Brain microvascular endothelial cell (primary cell): Measurements from ENCODE around the gene COG1.

ENCODE experiments used
- DNase-seq: peaks from one replicate; pipeline ENCODE4 v3.0.0-alpha.2; 2020
- H3K27ac ChIP-seq: fragments of 250-450 bp; sonication (Bioruptor Pico); 2 replicates; pipeline ENCODE4 v1.5.1; 2020; ENCODE audit warnings: mild to moderate bottlenecking, moderate library complexity
- H3K27me3 ChIP-seq: fragments of 250-450 bp; sonication (Bioruptor Pico); replicated peaks from 2 replicates; pipeline ENCODE4 v1.5.1; 2020; ENCODE audit warnings: mild to moderate bottlenecking
- H3K36me3 ChIP-seq: fragments of 250-450 bp; sonication (Bioruptor Pico); replicated peaks from 2 replicates; pipeline ENCODE4 v1.5.1; 2020; ENCODE audit warnings: mild to moderate bottlenecking
- H3K4me3 ChIP-seq: 2 replicates; pipeline ENCODE4 v1.5.1; 2011; ENCODE audit warnings: low read depth, mild to moderate bottlenecking, control low read depth, low read length, moderate library complexity
- CTCF ChIP-seq: IDR thresholded peaks from 2 replicates; pipeline ENCODE4 v1.5.1; 2011; ENCODE audit warnings: low read depth, mild to moderate bottlenecking, moderate library complexity, low read length, control low read depth, inconsistent platforms; ENCODE audit errors: missing control alignments
- in situ Hi-C: cut with HindIII; loops from 2 replicates; pipeline ENCODE4 v1.10.0; 2017; ENCODE audit warnings: low sequenced_read_pairs, low pct_ligation_motif_present

Gene COG1

GRCh38 chr17:73247726-73248125 is 54.9 kb downstream of the COG1 start:
- Histone ChIP-seq H3K4me3 (no peak overlapping the region), H3K27ac (no peak overlapping the region), H3K27me3 (no peaks in the 10 kb centered on the region), H3K36me3 (peaks cover 3% of the 10 kb centered on the region)
- no peak for DNase-seq
- in situ Hi-C loops, result no loop called here
- TF ChIP-seq CTCF, result peak; percentile 30

GRCh38 chr17:73248532-73248931 is 55.7 kb downstream of the COG1 start:
- in situ Hi-C loops, result no loop called here
- no peak for TF ChIP-seq CTCF
- Histone ChIP-seq H3K36me3 (peaks cover 3% of the 10 kb centered on the region), H3K27ac (no peak overlapping the region), H3K4me3 (no peak overlapping the region), H3K27me3 (no peaks in the 10 kb centered on the region)
- DNase-seq, result no peak

- no peak for TF ChIP-seq CTCF
- Histone ChIP-seq H3K36me3 (peaks cover 3% of the 10 kb centered on the region), H3K27me3 (no peaks in the 10 kb centered on the region), H3K4me3 (no peak overlapping the region), H3K27ac (no peak overlapping the region)
- in situ Hi-C loops, result no loop called here
- no peak for DNase-seq
Measured at GRCh38 chr17:73249700-73250099, 56.8 kb downstream of the COG1 start.

- in situ Hi-C loops, result no loop called here
- no peak overlapping the region for H3K4me3 ChIP-seq
- H3K27ac ChIP-seq, result no peak overlapping the region
- no peaks in the 10 kb centered on the region for H3K27me3 ChIP-seq
- DNase-seq, result no peak
- H3K36me3 ChIP-seq, result no peaks in the 10 kb centered on the region
- TF ChIP-seq CTCF, result no peak
Measured at GRCh38 chr17:73250851-73251640, 58.2 kb downstream of the COG1 start.

GRCh38 chr17:73251871-73252270 is 59.0 kb downstream of the COG1 start:
- Histone ChIP-seq H3K4me3 (no peak overlapping the region), H3K27ac (no peak overlapping the region), H3K36me3 (no peaks in the 10 kb centered on the region), H3K27me3 (no peaks in the 10 kb centered on the region)
- no peak for DNase-seq
- TF ChIP-seq CTCF, result no peak
- in situ Hi-C loops, result no loop called here

- Histone ChIP-seq H3K4me3 (no peak overlapping the region), H3K27ac (no peak overlapping the region), H3K36me3 (no peaks in the 10 kb centered on the region), H3K27me3 (no peaks in the 10 kb centered on the region)
- TF ChIP-seq CTCF, result peak; percentile 99
- peak; percentile 25 for DNase-seq
- in situ Hi-C loops, result no loop called here
Measured at GRCh38 chr17:73255671-73256181, 62.9 kb downstream of the COG1 start.
